ENCODE measurements around the gene TTYH1.
"Not testable (repeated sequence)": the region's sequence is repeated elsewhere in the genome, so short reads cannot be mapped to it uniquely, and the experiment has no call there.

The TTYH1 gene

GRCh38 chr19:54415208-54415900, at the start of gene TTYH1:
Gene TTYH1, plus strand, starts transcription at chr19:54415464. Its CDS starts 89 bp downstream, at chr19:54415553.
- peak in 1 of 2 donors; percentile 17 for DNase-seq (ENCODE audit: low read depth in 2 of 2)

- not testable (repeated sequence) for DNase-seq (ENCODE audit: low read depth in 2 of 2)
Measured at GRCh38 chr19:54365798-54366197, 49.5 kb upstream of the TTYH1 start.

- DNase-seq (ENCODE audit: low read depth in 2 of 2) = no peak
Measured at GRCh38 chr19:54366811-54367210, 48.5 kb upstream of the TTYH1 start.

GRCh38 chr19:54369082-54369687, 46.1 kb upstream of the TTYH1 start:
- no peak for DNase-seq (ENCODE audit: low read depth in 2 of 2)

- DNase-seq (ENCODE audit: low read depth in 2 of 2) = not testable (repeated sequence)
Measured at GRCh38 chr19:54369688-54370433, 45.4 kb upstream of the TTYH1 start.

GRCh38 chr19:54370434-54370796, 44.8 kb upstream of the TTYH1 start:
- DNase-seq (ENCODE audit: low read depth in 2 of 2) = peak; percentile 30 to 36

- not testable (repeated sequence) for DNase-seq (ENCODE audit: low read depth in 2 of 2)
Measured at GRCh38 chr19:54371453-54371852, 43.8 kb upstream of the TTYH1 start.

- DNase-seq (ENCODE audit: low read depth in 2 of 2) = no peak
Measured at GRCh38 chr19:54373781-54374631, 41.3 kb upstream of the TTYH1 start.

GRCh38 chr19:54375181-54375938, 39.9 kb upstream of the TTYH1 start:
- not testable (repeated sequence) for DNase-seq (ENCODE audit: low read depth in 2 of 2)

- no peak for DNase-seq (ENCODE audit: low read depth in 2 of 2)
Measured at GRCh38 chr19:54376610-54377285, 38.5 kb upstream of the TTYH1 start.

- DNase-seq (ENCODE audit: low read depth in 2 of 2) = no peak
Measured at GRCh38 chr19:54379187-54379678, 36.0 kb upstream of the TTYH1 start.

- no peak for DNase-seq (ENCODE audit: low read depth in 2 of 2)
Measured at GRCh38 chr19:54380897-54381296, 34.4 kb upstream of the TTYH1 start.

- DNase-seq (ENCODE audit: low read depth in 2 of 2) = not testable (repeated sequence)
Measured at GRCh38 chr19:54382041-54382440, 33.2 kb upstream of the TTYH1 start.

GRCh38 chr19:54383330-54383729, 31.9 kb upstream of the TTYH1 start:
- DNase-seq (ENCODE audit: low read depth in 2 of 2) = no peak

GRCh38 chr19:54387991-54388801, 27.1 kb upstream of the TTYH1 start:
- DNase-seq (ENCODE audit: low read depth in 2 of 2) = peak in 1 of 2 donors; percentile 13

GRCh38 chr19:54388802-54389139, 26.5 kb upstream of the TTYH1 start:
- DNase-seq (ENCODE audit: low read depth in 2 of 2) = no peak

- DNase-seq (ENCODE audit: low read depth in 2 of 2) = no peak
Measured at GRCh38 chr19:54389553-54389952, 25.7 kb upstream of the TTYH1 start.

GRCh38 chr19:54390942-54391577, 24.2 kb upstream of the TTYH1 start:
- DNase-seq (ENCODE audit: low read depth in 2 of 2) = peak; percentile 33 to 56

GRCh38 chr19:54391589-54392061, 23.6 kb upstream of the TTYH1 start:
- DNase-seq (ENCODE audit: low read depth in 2 of 2) = no peak
